Stimulated activated CD4-positive, alpha-beta T cell treated with anti-CD3 and anti-CD28 coated beads, Interleukin-1b, Interleukin-23, amount 100 ng/mL, for 24 hours (primary cell): ENCODE measurements around the gene SEMA4D.

ENCODE experiments used
- DNase-seq, 4 experiments: peaks; one replicate each; pipeline ENCODE4 v3.0.0-alpha.2; 2020; ENCODE audit warnings: low read depth in 4 of 4, low spot score in 1 of 4

Gene SEMA4D

DNA sequence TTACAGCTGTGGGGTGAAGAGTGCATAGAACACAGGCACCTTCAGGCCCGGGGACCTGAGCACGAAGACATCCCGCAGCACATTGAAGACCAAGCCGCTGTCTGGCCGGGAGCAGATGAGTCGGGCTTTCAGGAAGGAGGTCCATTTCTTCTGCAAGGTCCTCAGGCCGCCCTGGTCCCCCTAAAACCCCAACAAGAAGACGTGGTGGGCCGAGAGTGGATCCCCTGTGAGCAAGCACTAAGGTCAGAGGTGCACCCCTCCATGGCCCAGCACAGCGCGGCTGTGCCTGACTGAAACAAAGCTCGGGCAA is 109.1 kb downstream of the SEMA4D start:
- DNase-seq = no peak

DNA sequence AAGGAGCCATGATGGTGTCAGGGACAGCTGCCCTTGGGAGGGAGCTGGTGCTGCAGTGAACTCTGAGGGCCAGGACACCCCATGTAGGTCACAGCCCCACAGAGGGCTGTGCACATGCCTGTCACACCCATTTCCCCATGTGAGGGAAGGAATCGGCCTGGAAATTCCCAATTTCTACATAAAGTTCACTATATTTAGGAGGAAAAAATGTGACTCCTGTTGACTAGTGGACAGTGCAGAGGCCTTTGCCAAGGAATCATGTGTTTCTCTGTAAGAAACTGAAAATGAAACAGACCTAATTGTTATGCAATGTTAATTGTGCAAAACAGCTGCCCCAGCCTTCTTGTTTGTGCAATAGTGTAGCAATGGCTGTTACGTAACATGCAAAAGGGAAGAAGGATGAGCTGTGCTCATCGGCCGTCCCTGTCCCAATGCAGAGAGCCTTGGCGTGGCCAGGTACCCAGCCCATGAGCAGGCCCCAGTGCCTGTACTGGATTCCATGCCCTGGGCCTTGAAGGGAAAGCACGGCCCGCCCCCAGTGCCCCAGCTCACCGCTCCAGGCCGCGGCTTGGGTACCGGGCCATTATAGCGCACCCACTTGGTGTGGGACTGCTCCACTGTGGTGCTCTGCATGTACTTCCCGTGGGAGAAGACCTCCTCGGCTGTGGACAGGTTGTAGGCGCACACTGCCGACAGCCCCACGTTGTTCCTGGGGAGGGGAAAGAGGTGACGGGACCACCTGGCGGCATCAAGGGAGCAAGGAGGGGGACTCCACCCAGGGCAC is 109.6 kb downstream of the SEMA4D start:
- no peak for DNase-seq

DNA sequence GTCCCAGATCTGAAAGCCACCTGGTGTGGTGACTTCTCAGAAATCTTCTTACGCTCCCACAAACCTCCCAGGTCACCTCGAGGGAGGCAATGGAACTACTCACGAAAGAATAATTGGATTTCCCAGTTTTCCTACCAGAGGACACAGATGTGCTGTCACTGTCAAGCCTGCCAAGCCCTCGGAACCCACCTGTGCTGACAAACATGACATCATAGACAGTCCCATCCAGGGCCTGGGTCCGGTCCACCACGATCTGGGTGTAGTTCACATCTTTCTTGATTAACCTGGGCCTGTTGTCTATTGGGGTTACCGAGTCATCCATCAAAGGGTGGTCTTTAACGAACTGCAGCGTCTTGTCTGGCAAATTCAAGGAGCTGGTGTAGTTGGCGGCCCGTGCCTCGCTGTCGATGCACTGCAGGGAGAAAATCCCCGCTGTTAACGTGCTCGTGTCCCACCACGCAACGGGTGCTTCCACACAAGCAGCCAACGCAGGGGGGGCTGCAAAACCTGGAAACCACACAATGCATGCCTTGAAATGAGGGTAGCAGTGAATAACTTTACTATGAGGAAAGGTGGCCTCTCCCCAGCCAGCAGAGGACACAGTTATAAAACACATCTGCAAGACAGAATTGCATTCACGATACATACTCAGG is 110.6 kb downstream of the SEMA4D start:
- no peak for DNase-seq

DNA sequence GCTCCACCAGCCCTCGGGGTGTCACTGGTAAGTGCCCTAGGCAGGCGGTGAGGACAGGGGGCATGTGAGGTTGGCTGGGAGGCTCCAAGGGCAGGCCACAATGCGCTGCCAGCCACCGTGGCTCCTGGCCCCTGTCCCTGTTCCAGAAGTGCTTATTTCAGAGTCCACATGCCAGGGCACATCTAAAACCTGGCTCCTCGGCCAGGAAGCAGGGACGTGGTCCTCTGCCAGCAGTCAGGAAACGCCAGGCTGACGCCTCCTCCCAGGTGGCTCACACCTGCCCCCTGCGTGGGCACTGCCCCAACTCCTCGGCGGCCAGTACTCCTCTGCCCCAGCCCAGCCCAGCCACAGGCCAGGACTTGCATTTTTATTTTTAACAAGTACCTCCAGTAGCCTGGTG is 111.1 kb downstream of the SEMA4D start:
- no peak for DNase-seq

DNA sequence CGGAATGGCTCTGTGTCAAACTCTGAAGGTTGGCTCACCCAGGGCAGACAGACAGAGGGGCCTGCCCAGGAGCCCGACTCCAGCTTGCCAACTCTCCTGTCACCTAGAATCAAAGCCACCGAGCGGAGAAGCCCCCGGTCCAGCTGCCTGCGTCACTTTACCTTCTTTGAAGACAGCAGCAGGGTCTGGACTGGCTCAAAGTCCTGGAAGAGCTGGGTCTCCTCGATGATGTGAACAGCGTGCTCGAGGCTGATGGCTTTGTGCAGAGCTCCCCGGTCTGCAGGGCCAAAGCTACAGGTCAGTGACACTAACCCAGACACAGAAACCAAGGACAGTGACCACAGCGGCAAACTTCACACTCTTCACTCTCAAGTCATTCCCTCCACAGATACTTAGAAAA is 111.7 kb downstream of the SEMA4D start:
- DNase-seq = no peak

DNA sequence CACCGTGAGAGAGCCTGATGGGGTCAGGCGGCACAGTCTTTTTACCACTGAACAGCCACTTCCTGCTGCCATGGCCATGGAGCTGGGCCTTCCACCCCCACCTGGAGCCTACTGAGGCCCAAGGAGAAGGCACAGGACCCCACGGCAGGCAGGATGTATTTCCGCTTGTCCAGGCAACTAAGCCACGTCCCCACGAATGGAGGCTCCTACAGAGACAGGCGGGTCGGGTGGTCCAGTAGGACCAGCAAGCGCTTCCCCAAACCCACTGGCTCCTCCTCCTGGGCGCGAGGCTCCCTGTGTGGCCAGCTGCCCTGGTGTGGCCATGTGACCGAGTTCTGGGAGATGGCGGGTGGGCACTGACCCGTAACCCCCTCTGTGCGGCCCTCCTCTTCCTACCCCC is 113.1 kb downstream of the SEMA4D start:
- DNase-seq = no peak

DNA sequence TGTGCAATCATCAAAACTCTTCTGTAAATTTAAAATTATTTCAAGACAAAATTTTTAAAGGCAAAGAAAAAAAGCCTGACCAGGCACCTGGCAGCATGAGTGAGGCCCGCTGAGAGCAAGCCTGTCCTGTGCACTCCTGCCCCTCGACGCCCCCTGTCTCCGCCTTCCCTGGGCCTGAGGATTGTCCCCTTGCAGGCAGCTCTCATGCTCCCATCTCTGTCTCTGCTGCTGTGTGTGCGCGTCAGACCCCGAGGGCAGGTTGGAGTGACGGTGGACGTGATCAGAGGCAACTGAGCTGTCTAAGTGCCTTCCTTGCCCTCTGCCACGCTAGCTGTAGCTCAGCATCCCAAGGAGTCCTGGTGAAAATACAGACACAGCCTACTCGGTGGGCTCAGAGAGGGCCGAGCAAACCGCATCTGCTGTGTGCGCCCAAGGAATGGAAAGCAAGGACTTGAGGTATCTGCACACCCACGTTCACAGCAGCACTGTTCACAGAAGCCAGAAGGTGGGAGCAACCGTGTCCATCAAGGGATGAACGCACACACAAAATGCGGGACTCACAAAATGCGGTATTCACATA is 114.1 kb downstream of the SEMA4D start:
- no peak for DNase-seq

DNA sequence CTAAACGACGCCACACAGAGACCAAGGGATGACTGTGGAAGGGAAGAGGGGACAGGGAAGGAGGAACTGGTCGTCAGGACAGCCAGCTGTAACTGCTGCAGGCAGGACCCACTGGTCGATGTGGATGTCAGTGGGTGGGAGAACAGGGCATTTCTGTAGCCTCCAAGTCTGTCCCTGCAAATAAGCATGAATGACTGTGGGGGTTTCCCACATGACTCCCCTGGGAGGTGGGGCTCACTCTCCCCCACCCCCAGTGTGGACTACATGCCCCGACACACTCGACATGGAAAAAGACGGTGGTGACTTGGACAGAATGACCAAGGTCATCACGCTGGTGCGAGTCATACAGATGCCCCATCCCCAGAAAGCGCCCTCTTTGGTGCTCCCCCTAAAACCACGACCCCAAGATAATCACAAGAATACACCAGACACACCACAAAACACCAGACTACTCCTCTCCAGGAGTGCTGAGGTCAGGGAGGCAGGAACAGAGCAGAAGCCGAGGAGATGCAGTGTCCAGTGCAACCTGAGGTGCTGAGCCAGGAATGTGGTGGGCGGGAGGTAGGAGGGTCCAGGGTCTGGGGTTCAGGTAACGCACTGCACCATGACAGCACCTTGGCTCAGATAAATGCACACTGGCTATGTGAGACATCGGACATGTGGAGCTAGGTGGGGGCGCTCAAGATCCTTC is 114.7 kb downstream of the SEMA4D start:
- no peak for DNase-seq

DNA sequence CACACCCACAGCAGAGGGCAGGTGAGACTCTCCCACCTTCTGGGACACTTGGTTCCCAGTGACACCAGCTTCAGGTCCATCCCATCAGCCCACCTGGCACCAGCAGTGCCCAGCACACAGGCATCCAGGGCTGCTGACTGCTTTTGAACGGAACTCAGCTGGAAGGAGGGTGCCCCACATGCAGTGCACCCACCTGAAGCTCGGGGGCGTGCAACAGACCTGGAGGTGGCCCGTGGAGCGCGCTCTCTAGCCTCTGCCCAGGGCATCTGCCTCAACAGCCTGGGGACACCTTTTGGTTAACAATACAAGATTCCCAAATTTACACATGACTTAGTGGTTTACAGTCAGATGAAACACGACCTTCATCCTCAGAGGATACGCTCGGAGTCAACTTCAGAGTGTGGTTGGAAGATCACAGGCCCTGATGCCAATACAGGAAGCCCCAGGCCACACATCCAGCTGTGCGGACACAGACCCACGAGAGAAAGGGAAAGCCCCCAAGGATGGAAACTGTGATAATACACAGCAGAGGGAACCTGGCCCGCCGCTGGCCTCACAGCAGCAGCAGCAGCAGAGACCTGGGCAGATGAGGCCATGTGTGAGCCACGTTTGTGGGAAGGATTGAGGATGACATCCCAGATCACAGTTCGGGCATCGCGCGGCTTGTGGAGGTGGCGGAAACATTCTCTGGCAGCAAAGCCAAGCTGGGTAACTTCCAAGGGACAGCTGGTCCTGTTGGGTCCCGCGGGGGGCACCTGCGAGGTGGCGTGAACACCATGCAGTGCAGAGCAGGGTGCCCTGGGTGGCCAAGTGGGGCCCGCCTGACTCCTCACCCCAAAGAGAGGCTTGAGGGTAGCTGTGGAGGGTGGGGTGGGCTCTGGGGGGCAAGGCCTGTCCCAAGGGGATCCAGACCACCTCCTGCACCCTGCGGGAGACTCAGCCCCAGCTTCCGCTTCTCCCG is 115.6 kb downstream of the SEMA4D start:
- no peak for DNase-seq

DNA sequence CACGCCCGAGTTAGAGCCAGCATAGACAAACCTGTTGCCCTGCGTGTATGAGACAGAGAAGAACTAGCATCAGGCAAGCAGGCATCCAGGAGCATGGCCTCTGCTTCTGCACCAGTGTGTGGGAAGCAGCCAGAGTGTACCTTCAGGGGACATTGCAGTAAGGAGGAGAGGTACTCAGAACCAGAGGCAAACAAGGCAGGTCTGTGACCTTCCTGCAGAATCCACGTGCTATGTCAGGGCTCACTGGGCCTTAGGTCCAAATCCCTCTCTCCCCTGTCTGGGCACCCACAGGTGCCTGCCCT is 116.7 kb downstream of the SEMA4D start:
- no peak for DNase-seq

DNA sequence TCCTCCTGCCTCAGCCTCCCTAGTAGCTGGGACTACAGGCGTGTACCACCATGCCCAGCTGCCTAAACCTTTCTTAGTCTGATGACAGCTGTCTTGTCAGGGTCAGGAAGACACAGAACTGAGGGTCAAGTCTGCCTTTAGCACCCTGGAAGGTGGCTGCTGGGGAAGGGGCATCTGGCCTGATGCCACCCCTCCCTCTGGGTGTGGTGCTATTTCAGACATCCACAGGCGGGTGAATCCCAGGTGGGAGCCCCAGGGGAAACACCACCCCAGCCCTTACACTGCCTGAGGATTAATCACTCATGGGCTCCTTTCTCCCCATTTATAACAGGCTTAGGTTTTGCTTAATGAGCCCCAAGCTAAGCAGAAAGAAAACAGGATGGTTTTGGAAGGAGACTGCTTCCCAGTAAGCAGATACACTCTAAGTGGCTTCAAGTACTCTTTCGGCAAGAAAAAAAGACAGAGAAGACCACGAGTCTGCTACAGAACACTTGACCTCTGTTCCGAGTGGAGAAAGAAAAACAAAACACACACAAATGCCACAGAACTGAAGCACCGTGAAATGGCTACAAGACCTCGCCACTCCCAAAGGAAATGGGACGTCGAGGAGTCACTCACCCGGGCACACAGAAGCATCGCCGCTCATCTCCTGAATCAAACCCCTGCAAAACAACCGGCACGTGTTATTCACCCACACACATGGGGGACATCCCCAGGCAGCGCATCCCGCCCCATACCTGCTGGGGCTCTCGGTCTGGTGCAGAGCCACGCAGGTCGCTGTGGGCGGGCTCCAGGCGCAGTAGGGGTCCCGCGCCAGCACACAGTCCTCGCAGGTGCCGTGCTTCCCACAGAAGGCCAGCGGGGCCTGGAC is 117.2 kb downstream of the SEMA4D start:
- no peak for DNase-seq

DNA sequence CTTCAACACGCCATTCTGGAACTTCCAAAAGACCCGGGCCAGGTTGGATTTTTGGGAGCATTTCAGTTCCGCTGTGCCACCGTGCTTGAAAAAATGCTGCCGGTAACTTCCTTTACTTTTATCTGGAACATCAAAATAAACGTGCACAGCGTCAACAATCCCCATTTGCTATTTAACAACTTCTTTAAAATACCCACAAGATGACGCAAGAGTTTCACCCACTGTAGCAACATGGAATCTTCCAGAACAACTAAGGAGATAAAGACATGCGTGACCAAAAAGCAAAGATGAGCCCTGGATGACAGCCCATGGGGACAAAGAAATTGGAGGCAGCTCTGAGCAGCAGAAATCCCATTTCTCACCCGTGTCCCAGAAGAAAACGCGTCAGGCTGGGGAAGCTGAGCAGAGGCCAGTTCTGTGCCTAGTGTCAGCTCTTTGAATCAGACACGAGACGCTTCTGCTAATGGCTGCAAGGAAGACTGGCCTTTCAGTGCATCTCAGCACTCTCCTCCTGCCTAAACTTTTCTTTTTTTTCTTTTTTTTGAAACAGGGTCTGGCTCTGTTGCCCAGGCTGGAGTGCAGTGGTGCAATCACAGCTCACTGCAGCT is 118.3 kb downstream of the SEMA4D start:
- DNase-seq = no peak

DNA sequence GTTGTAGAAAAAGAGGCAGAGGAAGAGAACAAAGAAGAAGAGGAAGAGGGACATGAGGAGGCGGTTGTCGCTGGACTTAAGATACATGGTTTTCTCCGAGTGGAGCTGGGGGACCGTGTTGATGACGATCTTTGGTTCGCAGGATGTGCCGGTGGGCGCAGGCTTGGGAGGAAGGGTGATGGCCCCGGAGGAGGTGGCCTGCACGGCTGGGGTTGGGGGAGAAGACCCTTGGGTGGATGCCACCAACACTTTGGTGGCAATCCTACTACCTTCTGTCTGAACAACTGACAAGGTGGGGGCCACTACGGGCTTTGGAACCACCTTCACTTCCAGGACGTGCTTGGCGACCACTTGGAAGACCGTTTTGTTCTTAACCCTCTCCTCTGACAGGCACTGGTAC is 118.9 kb downstream of the SEMA4D start:
- DNase-seq = no peak

DNA sequence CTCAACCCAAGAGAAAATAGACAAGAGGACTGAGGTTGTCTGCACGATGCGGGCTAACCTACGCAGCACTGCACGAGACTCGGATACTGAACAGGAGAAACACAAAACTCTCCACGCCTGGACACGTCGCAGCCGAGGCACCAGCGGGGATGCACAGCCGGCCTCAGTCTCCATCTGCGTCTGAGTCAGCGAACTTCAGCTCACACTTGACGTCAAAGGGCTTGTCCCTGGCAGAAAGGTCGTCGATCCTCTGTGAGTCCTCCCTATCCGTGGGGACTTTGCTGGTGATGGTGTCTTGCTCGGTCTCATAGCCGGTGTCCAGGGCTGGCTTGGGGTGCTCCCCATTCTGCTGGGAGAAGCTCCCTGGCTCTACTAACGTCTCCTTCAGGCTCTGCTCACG is 119.4 kb downstream of the SEMA4D start:
- DNase-seq = no peak

DNA sequence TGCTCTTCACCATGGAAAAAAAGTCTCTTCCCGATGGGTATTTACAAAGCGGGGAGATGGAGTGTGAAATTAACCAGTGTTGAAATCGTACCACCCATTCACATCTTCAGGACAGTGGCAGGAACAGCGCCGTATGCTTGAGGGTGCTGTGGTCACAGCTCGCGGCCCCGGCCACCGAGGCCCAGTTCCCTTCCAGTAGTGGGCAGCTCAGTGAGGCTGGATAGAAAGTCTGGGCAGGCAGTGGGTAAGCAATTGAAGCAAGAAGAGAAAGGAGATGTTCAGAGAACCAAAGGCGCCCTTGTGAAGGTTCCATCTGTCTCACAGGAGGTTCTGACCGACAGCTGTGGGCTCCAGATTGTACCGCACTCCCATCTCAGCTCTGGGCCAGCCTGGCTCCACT is 120.5 kb downstream of the SEMA4D start:
- no peak for DNase-seq

DNA sequence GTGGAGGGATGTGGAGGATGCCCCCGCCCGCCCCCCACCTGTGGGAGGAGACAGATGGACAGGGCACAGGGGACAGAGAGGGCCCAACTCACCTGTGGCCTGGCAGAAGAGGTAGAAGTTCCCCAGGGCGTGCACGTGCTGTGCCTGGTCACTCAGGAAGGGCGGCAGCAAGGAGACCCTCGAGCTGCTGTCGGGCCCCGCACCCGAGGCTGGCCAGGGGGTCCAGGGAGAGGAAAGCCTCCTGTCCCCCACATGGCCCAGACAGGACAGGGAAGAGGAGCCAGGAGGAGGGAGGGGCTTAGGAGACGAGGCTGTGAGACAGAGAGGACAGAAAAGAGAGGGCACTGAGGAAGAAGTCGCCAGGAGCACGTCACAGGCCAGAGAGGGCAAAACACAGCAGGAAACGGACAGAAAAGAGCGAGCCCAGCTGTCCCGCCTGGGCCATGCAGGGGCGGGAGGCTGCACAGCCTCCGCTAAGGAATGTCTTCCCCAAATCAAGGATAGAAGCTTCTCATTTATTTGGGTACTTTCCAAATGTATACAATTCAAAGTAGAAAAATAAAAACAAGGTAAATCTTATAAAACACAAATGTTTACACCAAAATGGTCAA is 121.1 kb downstream of the SEMA4D start:
- no peak for DNase-seq

DNA sequence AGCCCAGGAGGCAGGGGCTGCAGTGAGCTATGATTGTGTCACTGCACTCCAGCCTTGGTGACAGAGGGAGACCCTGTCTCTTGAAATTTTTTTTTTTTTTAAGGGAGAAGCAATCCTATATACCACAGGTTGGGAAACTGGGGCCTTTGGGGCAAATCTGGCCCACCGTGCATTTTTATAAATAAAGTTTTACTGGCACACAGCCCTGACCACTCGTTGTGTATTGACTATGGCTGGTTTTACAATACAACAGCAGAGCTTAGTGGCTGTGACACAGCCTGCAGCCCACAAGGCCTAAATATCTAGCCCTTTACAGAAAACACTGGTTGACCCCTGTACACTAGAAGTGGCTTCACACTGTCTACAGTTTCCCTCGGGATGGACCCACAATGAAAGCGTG is 121.6 kb downstream of the SEMA4D start:
- DNase-seq = no peak

DNA sequence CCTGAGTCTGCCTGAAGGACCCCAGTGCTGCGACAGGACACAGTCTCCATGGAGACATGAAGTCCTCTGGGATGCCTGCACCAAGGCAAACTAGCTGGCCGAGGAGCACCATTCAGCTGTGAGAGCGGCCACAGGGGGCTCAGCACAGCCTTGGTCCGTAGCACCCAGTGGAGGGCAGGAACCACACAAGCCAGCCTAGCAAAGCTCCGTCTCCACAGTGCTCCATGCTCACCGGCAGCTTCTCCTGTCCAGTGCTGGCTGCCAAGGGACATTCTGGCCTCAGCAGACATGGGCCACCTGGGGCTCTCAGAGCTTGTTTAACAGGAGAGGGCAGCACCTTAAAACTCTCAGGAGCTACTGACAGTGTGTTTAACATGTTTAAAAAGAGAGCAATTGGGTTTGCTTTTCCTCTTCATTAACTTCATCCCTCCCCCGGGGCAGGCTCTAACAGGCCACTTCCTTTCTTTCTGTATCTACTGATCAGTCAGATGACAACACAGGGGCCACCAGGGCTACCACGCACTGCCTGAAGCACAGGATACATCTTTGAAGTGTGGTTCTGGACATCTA is 122.6 kb downstream of the SEMA4D start:
- DNase-seq = no peak

DNA sequence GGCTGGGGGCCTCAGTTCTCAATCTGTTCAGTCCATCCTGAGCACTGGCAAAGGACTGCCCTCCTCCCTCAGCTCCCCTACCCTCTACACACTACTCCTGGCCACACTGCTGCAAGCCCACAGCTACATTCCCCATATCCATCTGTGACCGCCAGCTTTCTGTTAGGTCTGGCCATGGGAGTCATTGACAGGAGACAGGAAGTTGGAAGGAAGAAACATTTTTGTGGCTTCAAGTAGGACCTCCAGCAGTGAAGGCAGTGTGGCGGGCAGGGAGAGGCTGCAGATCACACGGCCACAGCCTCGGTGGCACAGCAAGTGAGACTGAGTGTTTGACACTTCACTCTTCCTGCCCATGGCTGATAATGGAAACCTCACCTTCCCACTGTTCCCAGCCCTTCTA is 123.7 kb downstream of the SEMA4D start:
- no peak for DNase-seq
